Cerebellar cortex (tissue), 1 donor: ENCODE data around the gene ELF4.

Experiments used
- DNase-seq: peaks from one replicate; pipeline ENCODE4 v3.0.0-alpha.2; 2015; ENCODE audit warnings: low spot score

The ELF4 gene

DNA sequence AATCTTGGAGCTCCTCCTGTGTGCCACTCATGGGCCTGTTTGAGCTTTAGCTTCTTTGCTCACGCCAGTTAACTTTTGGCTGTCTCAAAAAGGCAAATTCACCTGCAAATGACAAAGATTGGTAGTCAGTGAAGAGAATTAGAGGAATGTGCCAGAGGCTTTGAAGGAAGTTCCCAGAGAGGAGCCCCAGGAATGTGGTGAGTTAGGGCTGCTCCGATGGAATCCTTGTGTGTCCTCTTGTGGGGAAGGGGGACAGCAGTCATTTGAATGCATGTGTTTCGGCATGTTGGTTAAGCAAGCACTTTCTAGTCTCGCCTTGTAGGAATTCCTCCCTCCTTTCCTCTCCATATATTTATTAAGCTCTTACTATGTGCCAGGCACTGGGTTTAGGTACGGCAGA lies 62.9 kb downstream of the ELF4 start:
- no peak for DNase-seq

DNA sequence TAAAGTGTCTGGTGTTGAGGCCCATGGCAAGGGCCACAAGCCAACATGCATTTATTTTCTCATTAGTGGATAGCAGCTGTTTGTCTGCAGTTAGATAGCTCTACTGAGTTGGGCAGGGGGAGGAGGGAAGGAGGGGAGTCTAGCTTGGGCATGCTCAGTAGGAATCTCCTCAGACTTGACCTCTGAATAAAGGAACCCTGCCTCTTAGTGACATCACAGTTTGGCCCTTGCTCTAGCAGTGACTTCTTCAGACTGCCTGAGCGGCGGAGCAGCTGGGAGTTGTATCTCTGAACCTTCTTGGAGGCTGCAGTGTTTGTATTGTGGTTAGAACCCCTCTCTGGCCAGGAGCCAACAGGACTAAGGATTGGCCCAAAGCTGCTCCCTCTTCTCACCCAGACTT lies 70.5 kb downstream of the ELF4 start:
- no peak for DNase-seq

GRCh38 chrX:130034178-130034577 lies 76.1 kb downstream of the ELF4 start:
- DNase-seq: no peak

- no peak for DNase-seq
Observed at GRCh38 chrX:130032552-130032951, 77.7 kb downstream of the ELF4 start.

DNA sequence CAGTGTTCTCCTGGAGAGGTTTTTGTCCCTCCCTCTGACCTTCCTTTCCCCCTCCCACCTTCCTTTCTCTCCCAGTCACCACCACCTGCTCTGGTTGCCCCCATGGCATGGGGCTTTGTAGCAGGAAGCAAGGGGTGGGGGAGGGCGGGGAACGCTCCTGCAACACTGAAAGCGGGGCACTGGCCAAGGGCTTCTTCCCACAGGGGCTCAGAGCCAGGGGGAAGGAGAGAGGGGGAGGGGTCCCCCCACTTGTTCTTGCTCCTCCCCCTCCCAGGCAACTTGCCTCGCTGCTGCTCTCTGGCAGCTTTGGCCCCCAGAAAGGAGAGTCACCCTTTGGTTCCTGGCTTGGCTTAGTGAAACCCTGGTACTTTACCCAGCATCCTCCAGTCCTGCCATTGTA lies 79.5 kb downstream of the ELF4 start:
- DNase-seq: no peak

DNA sequence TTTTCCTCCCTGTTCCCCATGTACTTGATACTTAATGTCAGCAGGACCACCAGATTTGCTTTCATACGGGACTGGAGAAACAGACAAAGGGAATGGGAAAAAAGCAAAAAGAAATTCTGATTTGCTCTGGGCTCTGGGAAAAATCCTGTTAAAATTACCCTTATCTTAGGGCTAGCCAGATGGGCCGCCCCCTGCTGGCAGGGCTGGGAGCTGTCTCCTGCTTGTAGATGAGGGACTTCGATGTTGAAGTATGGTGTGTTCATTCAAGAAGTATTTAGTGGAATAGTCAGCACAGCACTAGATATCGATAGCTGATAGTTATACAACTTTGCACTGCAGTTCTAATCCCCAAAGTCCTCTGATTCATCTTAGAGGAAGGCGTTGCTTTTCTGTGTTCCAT lies 82.1 kb downstream of the ELF4 start:
- DNase-seq: peak; percentile 13

DNA sequence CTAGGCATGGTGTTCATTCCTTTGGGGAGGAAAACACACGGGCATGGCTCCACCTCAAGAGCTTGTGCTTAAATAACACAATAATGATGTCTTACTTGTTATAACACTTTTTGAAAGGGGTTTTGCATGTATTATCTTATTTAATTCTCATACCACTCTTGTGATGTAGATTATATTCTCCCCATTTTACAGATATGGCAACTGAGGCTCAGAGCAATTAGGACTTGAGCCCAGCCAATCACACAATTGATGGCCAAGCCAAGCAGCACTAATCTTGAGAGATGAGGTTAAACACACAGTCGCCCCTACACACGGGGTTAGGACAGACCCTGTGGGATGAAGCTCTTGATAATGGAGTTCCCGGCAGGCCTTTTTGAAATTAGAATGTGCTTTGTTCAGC lies 82.7 kb downstream of the ELF4 start:
- DNase-seq: no peak

GRCh38 chrX:130025256-130025655 lies 85.0 kb downstream of the ELF4 start:
- no peak for DNase-seq

DNA sequence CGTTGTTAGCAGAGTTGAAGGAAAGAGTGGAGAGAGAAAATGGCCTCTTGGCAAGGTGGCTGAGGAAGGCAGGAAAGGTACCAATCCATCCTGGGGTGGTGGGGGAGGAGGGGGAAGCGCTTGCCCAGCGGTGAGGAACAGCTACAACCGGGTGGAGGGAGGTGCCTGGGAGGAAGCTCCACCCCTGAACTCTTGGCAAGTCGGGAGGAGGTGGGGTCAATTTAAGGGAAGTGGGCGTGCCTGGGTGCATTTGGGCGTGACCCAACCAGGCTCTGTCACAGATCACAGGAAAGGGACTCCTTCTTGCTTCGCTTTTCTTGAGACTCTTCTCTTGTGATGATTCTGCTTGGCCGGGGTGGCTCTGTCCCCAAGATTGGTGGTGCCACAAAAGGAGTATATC lies 86.2 kb downstream of the ELF4 start:
- DNase-seq: peak; percentile 11

DNA sequence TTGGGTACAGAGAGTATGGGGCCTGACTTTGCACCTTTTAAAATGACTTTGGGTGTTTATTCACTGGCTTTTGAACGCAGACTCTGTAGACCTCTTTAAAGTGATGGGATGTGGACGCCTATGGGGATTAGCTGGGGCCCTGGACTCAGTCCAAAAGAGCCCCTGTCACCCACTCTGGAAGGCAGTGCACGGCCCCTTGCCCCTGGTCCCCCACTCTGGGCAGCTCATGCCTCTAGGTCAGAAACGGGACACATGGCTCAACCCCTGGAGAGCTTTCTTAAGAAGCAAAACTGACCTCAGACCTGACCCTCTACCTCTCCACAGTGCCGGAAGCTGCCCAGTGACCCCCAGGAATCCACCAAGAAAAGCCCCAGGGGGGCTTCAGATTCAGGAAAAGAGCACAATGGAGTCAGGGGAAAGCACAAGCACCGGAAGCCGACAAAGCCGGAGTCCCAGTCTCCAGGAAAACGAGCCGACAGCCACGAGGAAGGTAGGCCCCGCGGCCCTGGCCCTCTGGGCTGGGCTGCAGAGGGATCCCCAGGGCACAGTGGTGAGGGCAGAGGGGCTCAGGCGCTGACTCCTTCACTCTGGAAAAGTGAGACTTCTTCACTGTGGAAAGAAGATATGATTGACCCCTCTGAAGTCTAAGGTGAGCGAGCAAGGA lies 89.5 kb downstream of the ELF4 start:
- DNase-seq: no peak

DNA sequence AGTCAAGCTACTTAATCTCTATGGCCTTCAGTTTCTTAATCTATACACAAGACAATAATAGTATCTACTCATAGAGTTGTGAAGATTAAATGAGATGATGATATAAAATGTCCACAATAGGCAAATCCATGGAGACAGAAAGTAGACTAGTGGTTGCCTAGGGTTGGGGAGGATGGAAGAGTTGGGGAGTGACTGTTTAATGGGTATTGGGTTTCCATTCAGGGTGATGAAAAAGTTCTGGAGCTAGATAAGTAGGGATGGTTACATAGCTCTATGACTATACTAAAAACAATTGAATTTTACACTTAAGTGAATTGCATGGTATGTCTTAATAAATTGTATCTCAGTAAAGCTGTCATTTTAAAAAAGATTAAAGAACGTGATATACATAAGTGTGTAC lies 92.2 kb downstream of the ELF4 start:
- DNase-seq: no peak

DNA sequence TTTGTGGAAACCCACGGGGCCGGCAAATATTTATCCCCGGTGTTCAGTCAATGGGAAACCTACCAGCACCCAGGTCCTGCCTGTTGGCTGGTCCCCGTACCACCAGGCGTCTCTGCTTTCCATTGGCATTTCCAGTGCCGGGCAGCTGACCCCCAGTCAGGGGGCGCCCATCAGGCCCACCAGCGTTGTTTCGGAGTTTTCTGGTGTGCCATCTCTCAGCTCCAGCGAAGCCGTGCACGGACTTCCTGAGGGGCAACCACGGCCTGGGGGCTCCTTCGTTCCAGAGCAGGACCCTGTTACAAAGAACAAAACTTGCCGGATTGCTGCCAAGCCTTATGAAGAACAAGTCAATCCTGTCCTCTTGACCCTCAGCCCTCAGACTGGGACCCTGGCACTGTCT lies 95.1 kb downstream of the ELF4 start:
- DNase-seq: no peak
